CD14-positive monocyte (primary cell): ENCODE results near the gene ABHD10. TPM values are rescaled to one million over a fixed set of nuclear protein-coding genes. Genes with fewer than 3 reads are reported as not detected.

ENCODE experiments used
- DNase-seq, 3 donors: peaks; one replicate each; pipeline ENCODE4 v3.0.0-alpha.2; 2011 to 2022
- H2AFZ ChIP-seq: 2 replicates; pipeline ENCODE4 v1.6.0; 2012; ENCODE audit warnings: mild to moderate bottlenecking, low read depth, low read length, inconsistent platforms; ENCODE audit not compliant: insufficient read depth, poor library complexity, severe bottlenecking
- H3K27ac ChIP-seq, 2 donors: 1 replicate in 1 of 2; 2 replicates in 1 of 2; pipeline ENCODE4 v1.5.1; 2012 to 2013; ENCODE audit warnings: low read length in 2 of 2, control low read depth in 1 of 2, inconsistent platforms in 1 of 2, low read depth in 1 of 2, mild to moderate bottlenecking in 1 of 2
- H3K27me3 ChIP-seq, 2 donors: one replicate each; pipeline versions ENCODE4 v1.6.0 to v1.6.1; 2011 to 2013; ENCODE audit warnings: low read length in 2 of 2; ENCODE audit not compliant: control insufficient read depth in 2 of 2, insufficient read depth in 2 of 2
- H3K36me3 ChIP-seq, 2 donors: replicated peaks in 1 of 2; 1 replicate in 1 of 2; 2 replicates in 1 of 2; pipeline versions ENCODE4 v1.5.1 to v1.6.1; 2012 to 2013; ENCODE audit warnings: low read length in 2 of 2, control low read depth in 1 of 2, inconsistent platforms in 1 of 2, mild to moderate bottlenecking in 1 of 2; ENCODE audit not compliant: insufficient read depth in 2 of 2, control insufficient read depth in 1 of 2
- H3K4me1 ChIP-seq, 2 donors: 1 replicate in 1 of 2; 2 replicates in 1 of 2; pipeline versions ENCODE4 v1.5.1 to v1.6.1; 2012 to 2013; ENCODE audit warnings: low read length in 2 of 2, control low read depth in 1 of 2, inconsistent platforms in 1 of 2, mild to moderate bottlenecking in 1 of 2, moderate library complexity in 1 of 2; ENCODE audit not compliant: insufficient read depth in 2 of 2, control insufficient read depth in 1 of 2
- H3K4me2 ChIP-seq: replicated peaks from 2 replicates; pipeline ENCODE3; 2012; ENCODE audit warnings: low read length, moderate library complexity, mild to moderate bottlenecking; ENCODE audit not compliant: poor library complexity, severe bottlenecking; ENCODE audit errors: extremely low read depth
- H3K4me3 ChIP-seq, 3 experiments: fragments of 200-600 bp in 1 of 3; sonication (generic) in 1 of 3; replicated peaks in 1 of 3; 1 replicate in 2 of 3; 2 replicates in 1 of 3; pipeline ENCODE4 v1.5.1; 2011 to 2013; ENCODE audit warnings: low read length in 3 of 3, mild to moderate bottlenecking in 3 of 3, control low read depth in 2 of 3, low read depth in 2 of 3, inconsistent platforms in 1 of 3, moderate library complexity in 1 of 3
- H3K79me2 ChIP-seq: 2 replicates; pipeline ENCODE4 v1.6.0; 2012; ENCODE audit warnings: mild to moderate bottlenecking, control low read depth, inconsistent platforms, low read length, moderate library complexity; ENCODE audit not compliant: insufficient read depth
- H3K9ac ChIP-seq: 2 replicates; pipeline ENCODE4 v1.6.0; 2017; ENCODE audit warnings: low read length, mild to moderate bottlenecking; ENCODE audit not compliant: insufficient read depth, poor library complexity, severe bottlenecking
- H3K9me3 ChIP-seq, 2 donors: replicated peaks in 1 of 2; 1 replicate in 1 of 2; 2 replicates in 1 of 2; pipeline versions ENCODE4 v1.5.1 to v1.6.1; 2012 to 2013; ENCODE audit warnings: low read length in 2 of 2, control low read depth in 1 of 2; ENCODE audit not compliant: control insufficient read depth in 1 of 2, insufficient read depth in 1 of 2
- H4K20me1 ChIP-seq: 2 replicates; pipeline ENCODE4 v1.6.0; 2012; ENCODE audit warnings: mild to moderate bottlenecking, low read length, control low read depth, moderate library complexity; ENCODE audit not compliant: insufficient read depth
- H3K27ac Mint-ChIP-seq, 7 donors: one replicate each; pipeline ENCODE4 v1.8.0; 2020; ENCODE audit warnings: mild to moderate bottlenecking in 7 of 7, mixed read lengths in 7 of 7, moderate library complexity in 6 of 7, inconsistent platforms in 2 of 7
- H3K27me3 Mint-ChIP-seq, 3 donors: one replicate each; pipeline ENCODE4 v1.8.0; 2021 to 2022; ENCODE audit warnings: low read depth in 3 of 3, mild to moderate bottlenecking in 3 of 3, mixed read lengths in 3 of 3, moderate library complexity in 3 of 3, inconsistent platforms in 1 of 3
- H3K36me3 Mint-ChIP-seq, 2 donors: one replicate each; pipeline ENCODE4 v1.8.0; 2020; ENCODE audit warnings: mixed read lengths in 2 of 2, inconsistent platforms in 1 of 2, mild to moderate bottlenecking in 1 of 2
- H3K4me1 Mint-ChIP-seq: one replicate; pipeline ENCODE4 v1.8.0; 2020; ENCODE audit warnings: mild to moderate bottlenecking, mixed read lengths
- H3K4me3 Mint-ChIP-seq, 2 donors: one replicate each; pipeline ENCODE4 v1.8.0; 2020; ENCODE audit warnings: mild to moderate bottlenecking in 2 of 2, mixed read lengths in 2 of 2, moderate library complexity in 1 of 2
- H3K9me3 Mint-ChIP-seq, 7 donors: one replicate each; pipeline ENCODE4 v1.8.0; 2020 to 2022; ENCODE audit warnings: mixed read lengths in 7 of 7, mild to moderate bottlenecking in 6 of 7, moderate library complexity in 6 of 7, inconsistent platforms in 2 of 7
- CTCF ChIP-seq: fragments of 200-600 bp; IDR thresholded peaks from one replicate; pipeline ENCODE4 v1.8.0; 2022; ENCODE audit warnings: antibody characterized with exemption, mild to moderate bottlenecking
- WGBS: methylation state at CpG from one replicate; pipeline ENCODE4 v1.1.5; 2013; ENCODE audit warnings: missing lambda C conversion rate; ENCODE audit not compliant: insufficient coverage; 5-methylcytosine and 5-hydroxymethylcytosine counted together
- intact Hi-C, 2 donors: fragments of 100-400 bp; cut with micrococcal nuclease; formaldehyde crosslinking; loops; one replicate each; pipeline versions ENCODE4 v1.15.0 to v1.15.1; 2023
- polyA plus RNA-seq, 3 donors: library from polyadenylated mRNA; depleted of rRNA in 1 of 3; unstranded in 2 of 3; stranded (reverse) in 1 of 3; fragments of 300-500 nt in 2 of 3; fragments of >200 nt in 1 of 3; fragmentation: Illumina TruSeq in 2 of 3; gene quantifications; 1 replicate in 2 of 3; 2 replicates in 1 of 3; pipeline ENCODE4 v1.2.3, GENCODE V29; 2012 to 2021

ABHD10 gene
- polyA plus RNA-seq, 3 donors = 15.2 to 22.3 (median 17.0) TPM

GRCh38 chr3:112002096-112002971, 23.5 kb downstream of the ABHD10 start:
- peaks cover 20% of the 10 kb centered on the region for H3K4me1 Mint-ChIP-seq
- no peak overlapping the region for H3K27ac ChIP-seq
- no peaks in the 10 kb centered on the region for H3K79me2 ChIP-seq
- peaks cover 0 to 5% of the 10 kb centered on the region in 2 donors for H3K9me3 ChIP-seq
- peaks cover 0 to 3% (median 0%) of the 10 kb centered on the region in 7 donors for H3K9me3 Mint-ChIP-seq
- H3K4me3 ChIP-seq = no peak overlapping the region
- H4K20me1 ChIP-seq = no peaks in the 10 kb centered on the region
- no peak overlapping the region for H3K9ac ChIP-seq
- no peaks in the 10 kb centered on the region for H3K36me3 ChIP-seq
- no peak for TF ChIP-seq CTCF
- peaks cover 35 to 50% (median 42%) of the 10 kb centered on the region in 3 donors for H3K27me3 Mint-ChIP-seq
- H3K4me3 Mint-ChIP-seq = no peak overlapping the region
- no peak overlapping the region for H3K4me2 ChIP-seq
- intact Hi-C loops = no loop called here
- no peak overlapping the region for H2AFZ ChIP-seq
- peak overlapping the region in 1 of 7 donors; percentile 31 for H3K27ac Mint-ChIP-seq
- 100% methylated on average over 2 of the region's 8 CpGs for WGBS
- H3K27me3 ChIP-seq = peaks cover 29 to 30% of the 10 kb centered on the region in 2 donors
- peak in 1 of 3 donors; percentile 14 for DNase-seq
- peaks cover 11 to 12% of the 10 kb centered on the region in 2 donors for H3K4me1 ChIP-seq
- H3K36me3 Mint-ChIP-seq = no peaks in the 10 kb centered on the region

GRCh38 chr3:112003321-112004080, 24.7 kb downstream of the ABHD10 start:
- Histone ChIP-seq H3K36me3 (no peaks in the 10 kb centered on the region), H3K27me3 (peaks cover 22 to 27% of the 10 kb centered on the region in 2 donors), H3K4me1 (peaks cover 11 to 12% of the 10 kb centered on the region in 2 donors), H3K79me2 (no peaks in the 10 kb centered on the region), H2AFZ (no peak overlapping the region), H3K9me3 (peaks cover 0 to 5% of the 10 kb centered on the region in 2 donors), H3K9ac (no peak overlapping the region), H3K27ac (no peak overlapping the region), H4K20me1 (no peaks in the 10 kb centered on the region), H3K4me3 (no peak overlapping the region), H3K4me2 (no peak overlapping the region)
- no peak for DNase-seq
- intact Hi-C loops = no loop called here
- H3K27me3 Mint-ChIP-seq = peaks cover 25 to 48% (median 30%) of the 10 kb centered on the region in 3 donors
- H3K4me1 Mint-ChIP-seq = peaks cover 19% of the 10 kb centered on the region
- peaks cover 0 to 3% (median 0%) of the 10 kb centered on the region in 7 donors for H3K9me3 Mint-ChIP-seq
- 100% methylated on average over 1 of the region's 4 CpGs for WGBS
- no peak for TF ChIP-seq CTCF
- H3K4me3 Mint-ChIP-seq = no peak overlapping the region
- no peaks in the 10 kb centered on the region for H3K36me3 Mint-ChIP-seq
- no peak overlapping the region for H3K27ac Mint-ChIP-seq
